Endothelial cell of umbilical vein (primary cell): Measurements from ENCODE around the gene OPRD1.

Experiments used
- EZH2 ChIP-seq: IDR thresholded peaks from 2 replicates; pipeline ENCODE4 v1.6.1; 2012; ENCODE audit warnings: borderline replicate concordance, low read depth, mild to moderate bottlenecking, moderate library complexity, low read length, inconsistent platforms; ENCODE audit not compliant: severe bottlenecking
- FOS ChIP-seq: IDR thresholded peaks from 2 replicates; pipeline ENCODE4 v1.6.1; 2011; ENCODE audit warnings: mild to moderate bottlenecking, low read length, moderate library complexity, borderline replicate concordance; ENCODE audit not compliant: insufficient read depth
- GATA2 ChIP-seq: IDR thresholded peaks from 2 replicates; pipeline ENCODE4 v1.7.0; 2011; ENCODE audit warnings: low read depth, mild to moderate bottlenecking, moderate library complexity, mixed read lengths, low read length; ENCODE audit not compliant: insufficient read length, insufficient read depth
- JUN ChIP-seq: IDR thresholded peaks from 2 replicates; pipeline ENCODE4 v1.6.1; 2011; ENCODE audit warnings: borderline replicate concordance, low read depth; ENCODE audit not compliant: insufficient read length, insufficient read depth
- MYC ChIP-seq: IDR thresholded peaks from one replicate; pipeline ENCODE4 v1.6.1; 2011; ENCODE audit warnings: mild to moderate bottlenecking, low read depth, low read length
- POLR2A ChIP-seq: IDR thresholded peaks from 2 replicates; pipeline ENCODE4 v1.6.1; 2012; ENCODE audit warnings: low read depth, mild to moderate bottlenecking, control low read depth, low read length
- POLR2AphosphoS5 ChIP-seq: IDR thresholded peaks from 2 replicates; pipeline ENCODE4 v1.6.1; 2012; ENCODE audit warnings: low read depth, mild to moderate bottlenecking, control low read depth, low read length, moderate library complexity; ENCODE audit not compliant: insufficient read depth
- TF ChIP-seq, protein P1 (sequence below), 2 donors: IDR thresholded peaks; 1 replicate in 1 of 2; 2 replicates in 1 of 2; pipeline ENCODE4 v1.5.1; 2011; ENCODE audit warnings: low read length in 2 of 2, mild to moderate bottlenecking in 2 of 2, moderate library complexity in 2 of 2, control low read depth in 1 of 2, inconsistent platforms in 1 of 2, low read depth in 1 of 2; ENCODE audit not compliant: insufficient read depth in 1 of 2; ENCODE audit errors: extremely low read depth in 1 of 2
- TF ChIP-seq, protein P2 (sequence below): IDR thresholded peaks from 2 replicates; pipeline ENCODE4 v1.6.1; 2011; ENCODE audit not compliant: insufficient read depth, insufficient read length

DNA sequence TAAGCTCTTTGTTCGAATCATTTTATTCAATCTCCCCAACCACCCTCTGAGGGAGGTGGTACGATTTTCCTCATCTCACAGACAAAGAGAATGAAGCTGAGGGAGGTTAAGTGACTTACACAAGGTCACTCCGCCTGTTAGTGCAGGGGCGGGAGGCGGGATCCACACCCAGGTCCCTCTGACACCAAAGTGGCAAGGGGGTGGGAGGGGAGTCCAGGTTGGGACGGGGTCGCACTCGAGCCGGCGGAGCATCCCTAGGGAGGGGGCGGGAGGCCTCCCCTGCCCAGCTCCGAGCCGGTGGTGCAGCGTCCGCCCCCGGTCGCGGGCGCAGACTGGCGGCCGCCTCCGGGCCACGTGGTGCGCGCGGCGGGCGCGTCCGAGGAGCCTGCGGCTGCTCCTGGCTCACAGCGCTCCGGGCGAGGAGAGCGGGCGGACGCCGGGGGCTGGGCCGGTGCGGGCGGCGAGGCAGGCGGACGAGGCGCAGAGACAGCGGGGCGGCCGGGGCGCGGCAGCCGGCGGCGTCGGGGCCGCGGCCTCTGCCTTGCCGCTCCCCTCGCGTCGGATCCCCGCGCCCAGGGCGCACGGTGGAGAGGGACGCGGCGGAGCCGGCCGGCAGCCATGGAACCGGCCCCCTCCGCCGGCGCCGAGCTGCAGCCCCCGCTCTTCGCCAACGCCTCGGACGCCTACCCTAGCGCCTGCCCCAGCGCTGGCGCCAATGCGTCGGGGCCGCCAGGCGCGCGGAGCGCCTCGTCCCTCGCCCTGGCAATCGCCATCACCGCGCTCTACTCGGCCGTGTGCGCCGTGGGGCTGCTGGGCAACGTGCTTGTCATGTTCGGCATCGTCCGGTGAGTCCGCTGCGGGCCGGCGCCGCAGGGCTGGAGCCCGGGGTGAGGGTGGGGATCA is at the start of gene OPRD1:
- TF ChIP-seq, protein P1, sequence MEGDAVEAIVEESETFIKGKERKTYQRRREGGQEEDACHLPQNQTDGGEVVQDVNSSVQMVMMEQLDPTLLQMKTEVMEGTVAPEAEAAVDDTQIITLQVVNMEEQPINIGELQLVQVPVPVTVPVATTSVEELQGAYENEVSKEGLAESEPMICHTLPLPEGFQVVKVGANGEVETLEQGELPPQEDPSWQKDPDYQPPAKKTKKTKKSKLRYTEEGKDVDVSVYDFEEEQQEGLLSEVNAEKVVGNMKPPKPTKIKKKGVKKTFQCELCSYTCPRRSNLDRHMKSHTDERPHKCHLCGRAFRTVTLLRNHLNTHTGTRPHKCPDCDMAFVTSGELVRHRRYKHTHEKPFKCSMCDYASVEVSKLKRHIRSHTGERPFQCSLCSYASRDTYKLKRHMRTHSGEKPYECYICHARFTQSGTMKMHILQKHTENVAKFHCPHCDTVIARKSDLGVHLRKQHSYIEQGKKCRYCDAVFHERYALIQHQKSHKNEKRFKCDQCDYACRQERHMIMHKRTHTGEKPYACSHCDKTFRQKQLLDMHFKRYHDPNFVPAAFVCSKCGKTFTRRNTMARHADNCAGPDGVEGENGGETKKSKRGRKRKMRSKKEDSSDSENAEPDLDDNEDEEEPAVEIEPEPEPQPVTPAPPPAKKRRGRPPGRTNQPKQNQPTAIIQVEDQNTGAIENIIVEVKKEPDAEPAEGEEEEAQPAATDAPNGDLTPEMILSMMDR (IDR thresholded peaks at IDR 0.05; ENCODE audit: extremely low read depth in 1 of 2, insufficient read depth in 1 of 2, low read depth in 1 of 2, low read length in 2 of 2), result no peak
- TF ChIP-seq POLR2AphosphoS5 (no peak), POLR2A (no peak), EZH2 (peak; percentile 59), GATA2 (no peak), MYC (no peak), JUN (no peak), FOS (no peak)
- TF ChIP-seq, protein P2, sequence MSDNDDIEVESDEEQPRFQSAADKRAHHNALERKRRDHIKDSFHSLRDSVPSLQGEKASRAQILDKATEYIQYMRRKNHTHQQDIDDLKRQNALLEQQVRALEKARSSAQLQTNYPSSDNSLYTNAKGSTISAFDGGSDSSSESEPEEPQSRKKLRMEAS, result no peak
